HG03460 (cell line): ENCODE data around the gene SCN11A.
"Not testable (repeated sequence)": the region's sequence is repeated elsewhere in the genome, so short reads cannot be mapped to it uniquely, and the experiment has no call there.

Source experiments
- ATAC-seq: cut with Tn5 transposase; IDR thresholded peaks from one replicate; pipeline ENCODE4 v1.9.1; 2021; ENCODE audit not compliant: unreplicated experiment

Gene SCN11A

DNA sequence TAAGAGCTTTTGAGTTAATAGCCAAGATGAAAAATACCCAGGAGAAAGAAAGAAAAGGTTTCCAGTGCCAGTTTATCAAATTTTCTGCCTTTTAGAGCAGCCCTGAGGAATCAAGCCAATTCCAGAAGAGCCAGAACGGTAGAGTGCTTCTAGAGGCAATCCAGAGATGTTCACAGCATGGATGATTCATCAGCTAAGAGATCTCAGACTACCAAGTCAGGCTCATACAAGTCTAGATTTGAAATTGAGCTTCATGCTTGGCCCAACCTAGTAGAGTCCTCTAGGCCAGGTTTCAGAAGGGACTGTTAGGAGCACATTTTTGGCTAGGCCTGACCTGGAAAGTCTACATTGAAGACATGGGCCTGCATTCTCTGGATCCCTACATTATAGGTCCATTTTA, 15.5 kb upstream of the SCN11A start:
- no peak for ATAC-seq

DNA sequence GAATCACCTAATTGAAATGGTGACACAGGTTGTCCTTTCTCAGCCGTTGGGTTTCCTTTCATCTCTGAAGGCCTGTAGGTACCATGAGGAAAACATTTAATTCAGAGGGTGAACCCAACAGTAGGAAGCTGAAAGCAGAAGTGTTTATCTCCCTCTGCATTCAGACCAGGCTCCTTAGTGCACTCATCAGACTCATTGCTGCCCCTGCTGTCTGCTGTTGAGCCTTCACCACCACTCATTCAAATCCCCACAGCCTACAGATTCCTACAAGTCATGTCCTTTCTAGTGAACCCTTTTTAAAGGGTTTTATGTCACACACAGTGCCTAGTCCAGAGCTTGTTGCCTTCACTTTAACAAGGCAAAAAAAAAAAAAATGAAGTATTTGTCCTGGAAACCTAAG, 13.5 kb upstream of the SCN11A start:
- ATAC-seq, result peak; percentile 97

DNA sequence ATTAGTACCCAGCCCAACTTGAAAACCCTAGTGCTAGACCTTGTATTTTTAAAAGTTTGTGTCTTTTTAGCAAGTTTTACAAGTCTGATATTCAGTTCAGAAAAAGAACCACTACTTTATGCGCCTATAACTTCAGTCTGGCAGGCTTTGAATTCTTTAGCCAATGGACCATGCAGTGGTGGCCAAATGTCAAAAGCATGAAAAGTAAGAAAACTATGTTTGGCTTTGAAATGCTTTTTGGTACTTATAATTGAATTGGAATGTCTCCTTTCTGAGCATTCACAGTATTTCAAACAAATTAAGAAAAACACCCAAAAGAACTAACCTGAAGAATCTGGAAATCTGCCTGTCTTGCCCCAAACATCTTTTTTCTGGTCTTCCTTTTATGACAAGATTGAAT, 12.9 kb upstream of the SCN11A start:
- ATAC-seq, result no peak

DNA sequence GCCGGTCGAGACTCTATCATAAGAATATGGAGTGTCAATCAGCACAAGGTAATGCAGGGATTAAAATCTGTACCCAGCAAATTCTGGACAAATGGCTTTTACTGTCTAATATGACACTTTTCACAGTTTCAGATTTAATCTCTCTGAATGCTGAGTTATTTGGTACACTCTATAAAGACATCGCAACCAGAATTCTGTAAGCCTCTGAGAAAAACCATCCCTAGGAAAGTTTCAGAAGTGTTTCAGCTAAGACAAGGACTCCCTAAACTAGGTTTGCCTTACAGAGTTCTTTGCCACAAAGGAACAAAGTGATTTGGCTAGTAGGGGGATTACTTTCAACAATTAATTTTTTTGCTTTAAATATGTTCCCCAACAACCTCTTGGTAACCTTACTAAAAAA, 11.4 kb upstream of the SCN11A start:
- ATAC-seq, result no peak

DNA sequence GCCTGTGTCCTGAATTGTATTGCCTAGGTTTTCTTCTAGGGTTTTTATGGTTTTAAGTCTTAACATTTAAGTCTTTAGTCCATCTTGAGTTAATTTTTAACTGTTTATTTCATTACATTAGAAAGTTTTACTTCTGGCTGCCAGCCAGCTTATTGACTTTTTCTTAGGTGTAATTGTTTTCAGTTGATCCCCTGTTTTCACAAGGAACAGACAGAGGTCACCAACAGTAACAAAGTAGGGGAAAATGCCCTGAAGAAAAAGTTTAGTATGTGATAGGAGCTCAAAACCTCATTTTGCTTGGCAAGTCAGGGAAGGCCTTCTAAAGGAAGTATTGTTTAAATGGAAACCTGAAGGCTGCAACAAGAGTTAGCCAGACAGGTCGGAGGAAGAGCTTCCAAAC, 10.4 kb upstream of the SCN11A start:
- ATAC-seq, result no peak

DNA sequence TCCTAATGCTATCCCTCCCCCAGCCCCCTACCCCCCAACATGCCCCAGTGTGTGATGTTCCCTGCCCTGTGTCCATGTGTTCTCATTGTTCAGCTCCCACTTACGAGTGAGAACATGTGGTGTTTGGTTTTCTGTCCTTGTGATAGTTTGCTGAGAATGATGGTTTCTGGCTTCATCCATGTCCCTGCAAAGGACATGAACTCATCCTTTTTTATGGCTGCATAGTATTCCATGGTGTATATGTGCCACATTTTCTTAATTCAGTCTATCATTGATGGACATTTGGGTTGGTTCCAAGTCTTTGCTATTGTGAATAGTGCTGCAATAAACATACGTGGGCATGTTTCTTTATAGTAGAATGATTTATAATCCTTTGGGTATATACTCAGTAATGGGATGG, 9.5 kb upstream of the SCN11A start:
- ATAC-seq, result not testable (repeated sequence)

DNA sequence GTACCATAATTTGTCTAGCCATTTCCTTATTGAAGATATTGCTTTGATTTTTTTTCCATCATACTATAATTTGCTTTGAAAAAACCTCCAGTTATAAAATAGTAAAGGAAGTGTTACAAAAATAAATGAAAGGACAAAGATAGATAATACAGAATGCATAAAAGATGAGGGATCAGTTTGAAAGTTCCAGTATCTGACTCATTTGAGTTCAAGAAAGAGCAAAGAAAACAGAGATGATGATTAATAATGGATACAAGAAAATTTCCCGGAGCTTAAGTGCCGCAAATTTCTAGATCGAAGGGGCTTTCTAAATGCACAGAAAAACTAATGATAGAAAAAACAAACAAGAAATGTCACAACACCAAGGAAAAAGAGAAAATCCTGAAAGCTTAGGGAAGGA, 4.4 kb upstream of the SCN11A start:
- ATAC-seq, result no peak

DNA sequence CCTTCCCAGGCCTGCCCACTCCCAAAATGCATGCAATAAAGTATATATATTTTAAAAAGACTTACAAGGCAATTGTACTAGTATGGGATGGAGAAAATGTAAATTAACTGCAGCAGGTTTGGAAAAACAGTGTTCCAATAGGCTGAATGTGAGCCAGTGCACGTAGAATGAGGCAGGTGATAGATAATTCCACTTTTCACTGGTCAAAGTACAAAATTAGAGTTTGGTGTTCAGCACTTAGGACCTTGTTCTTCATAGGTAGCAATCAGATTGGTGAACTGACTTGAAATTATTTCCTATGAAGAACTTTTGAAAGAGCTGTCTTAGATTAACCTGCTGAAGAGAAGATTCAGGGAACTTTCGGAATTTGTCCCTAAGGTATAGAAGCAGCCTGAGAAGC, 2.0 kb upstream of the SCN11A start:
- ATAC-seq, result no peak

DNA sequence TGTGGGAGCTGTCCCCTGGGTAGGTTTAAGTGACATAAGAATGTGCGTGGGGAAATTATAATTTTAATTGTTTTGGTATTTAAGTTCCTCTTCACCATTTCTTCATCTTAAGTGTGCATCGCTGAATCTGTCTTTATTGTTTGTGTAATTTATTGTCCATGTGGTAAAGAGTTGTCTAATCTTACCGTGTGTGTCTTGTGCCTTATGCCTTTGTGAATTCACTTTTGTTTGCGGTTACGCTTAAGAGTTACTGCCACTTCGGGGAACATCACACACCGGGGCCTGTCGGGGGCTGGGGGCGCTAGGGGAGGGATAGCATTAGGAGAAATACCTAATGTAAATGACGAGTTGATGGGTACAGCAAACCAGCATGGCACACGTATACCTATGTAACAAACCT, 839 bp upstream of the SCN11A start:
- ATAC-seq, result no peak

DNA sequence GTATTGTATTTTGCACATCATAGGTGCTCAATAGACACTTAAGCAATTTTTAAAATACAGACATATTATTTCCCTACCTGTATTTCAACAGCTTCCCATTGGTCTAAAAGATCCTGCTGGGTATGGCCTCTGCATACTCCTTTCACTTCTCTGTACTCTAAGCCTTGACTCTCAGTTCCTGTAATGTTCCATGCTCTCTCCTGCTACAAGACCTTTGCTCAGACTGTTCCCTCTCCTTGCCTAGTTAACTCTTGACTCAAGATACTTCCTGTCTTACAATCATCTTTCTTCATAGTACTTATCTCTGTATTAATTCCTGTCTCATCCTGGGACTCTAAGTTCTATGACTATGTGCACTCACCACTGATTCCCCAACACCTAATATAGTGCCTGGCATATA, 1.7 kb downstream of the SCN11A start:
- ATAC-seq, result no peak

DNA sequence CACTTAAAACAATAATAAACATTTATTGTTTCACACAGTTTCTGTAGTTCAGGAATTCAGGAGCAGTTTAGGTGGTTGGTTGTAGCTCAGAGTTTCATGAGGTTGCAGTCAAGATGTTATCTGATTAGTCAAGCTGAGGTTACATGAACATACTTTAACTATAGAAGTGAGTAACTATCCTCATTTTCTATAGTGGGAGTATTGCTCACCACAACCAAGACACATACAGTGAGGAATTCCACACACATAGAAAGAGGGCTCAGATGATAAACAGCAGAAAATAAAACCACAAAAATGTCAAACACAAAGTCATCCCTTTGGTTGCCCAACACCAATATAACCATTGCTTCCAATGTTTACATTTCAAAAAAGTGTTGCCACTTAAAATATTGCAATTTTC, 13.6 kb downstream of the SCN11A start:
- no peak for ATAC-seq

DNA sequence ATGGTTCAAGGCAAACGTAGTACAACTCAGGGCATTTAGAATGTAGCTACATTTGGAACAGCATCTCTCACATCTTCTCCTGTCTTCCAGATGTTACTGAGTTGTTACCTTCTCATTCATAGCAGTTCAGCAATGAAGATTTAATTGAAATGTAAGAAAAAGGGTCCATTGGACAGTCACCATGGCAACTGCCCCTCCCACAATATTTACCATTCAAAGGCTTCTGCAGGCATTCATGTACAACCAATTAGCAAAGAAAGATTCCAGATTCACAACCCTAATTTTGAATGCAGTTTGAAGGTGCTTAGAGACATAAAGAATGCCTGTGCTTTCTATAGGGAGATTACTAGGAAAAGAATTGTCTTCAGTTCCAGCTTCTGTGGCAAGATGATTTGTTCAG, 22.2 kb downstream of the SCN11A start:
- ATAC-seq, result no peak

DNA sequence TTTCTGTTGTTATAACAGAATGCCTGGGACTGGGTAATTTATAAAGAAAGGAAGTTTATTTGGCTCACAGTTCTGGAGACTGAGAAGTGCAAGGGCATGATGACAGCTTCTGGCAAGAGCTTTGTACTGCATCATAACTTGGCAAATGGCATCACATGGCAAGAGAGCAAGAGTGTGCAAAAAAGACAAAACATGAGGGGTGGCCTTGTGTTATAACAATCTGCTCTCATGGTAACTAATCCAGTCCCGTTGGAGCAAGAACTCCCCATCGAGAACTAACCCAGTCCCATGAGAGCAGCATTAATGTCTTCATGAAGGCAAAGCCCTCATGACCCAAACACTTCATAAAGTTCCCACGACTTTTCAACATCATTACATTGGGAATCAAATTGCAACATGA, 23.2 kb downstream of the SCN11A start:
- ATAC-seq, result no peak

DNA sequence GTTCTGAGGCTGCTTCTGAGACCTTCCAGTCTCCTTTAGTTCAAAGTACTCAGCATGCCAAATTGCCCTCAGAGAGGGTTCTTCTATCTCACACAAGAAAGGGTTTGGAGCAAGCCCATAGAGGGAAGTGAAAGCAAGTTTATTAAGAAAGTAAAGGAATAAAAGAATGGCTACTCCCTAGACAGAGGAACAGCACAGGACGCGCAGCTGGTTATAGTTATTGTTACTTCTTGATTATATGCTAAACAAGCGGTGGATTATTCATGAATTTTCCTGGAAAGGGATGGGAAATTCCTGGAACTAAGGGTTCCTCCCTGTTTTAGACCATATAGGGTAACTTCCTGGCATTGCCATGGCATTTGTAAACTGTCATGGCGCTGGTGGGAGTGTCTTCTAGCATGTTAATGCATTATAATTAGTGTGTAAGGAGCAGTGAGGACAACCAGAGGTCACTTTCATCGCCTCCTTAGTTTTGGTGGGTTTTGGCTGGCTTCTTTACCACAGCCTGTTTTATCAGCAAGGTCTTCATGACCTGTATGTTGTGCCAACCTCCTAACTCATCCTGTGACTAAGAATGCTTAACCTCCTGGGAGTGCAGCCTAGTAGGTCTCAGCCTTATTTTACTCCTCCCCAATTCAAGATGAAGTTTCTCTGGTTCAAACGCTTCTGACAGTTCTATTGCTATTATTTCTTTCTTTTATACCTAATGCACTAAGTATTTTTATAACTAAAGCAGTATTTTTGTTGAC, 26.3 kb downstream of the SCN11A start:
- no peak for ATAC-seq

DNA sequence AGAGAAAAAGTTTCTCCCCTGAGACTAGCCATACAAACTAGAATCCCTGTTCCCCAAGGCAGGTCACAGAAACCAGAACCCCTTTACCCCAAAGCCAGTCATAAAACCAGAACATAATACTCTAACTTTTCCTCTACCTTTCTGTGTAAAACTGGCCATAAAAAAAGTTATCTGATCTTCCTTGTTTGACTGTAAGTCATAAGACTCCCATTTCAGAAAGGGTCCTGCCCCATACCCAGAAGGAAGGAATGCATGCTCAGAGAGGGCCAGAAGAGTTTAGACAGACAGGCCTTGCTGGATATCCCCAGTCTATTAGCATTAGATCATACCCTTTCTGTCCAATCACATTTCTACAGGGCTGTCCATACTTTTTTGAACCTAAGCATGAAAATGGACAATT, 27.2 kb downstream of the SCN11A start:
- no peak for ATAC-seq

DNA sequence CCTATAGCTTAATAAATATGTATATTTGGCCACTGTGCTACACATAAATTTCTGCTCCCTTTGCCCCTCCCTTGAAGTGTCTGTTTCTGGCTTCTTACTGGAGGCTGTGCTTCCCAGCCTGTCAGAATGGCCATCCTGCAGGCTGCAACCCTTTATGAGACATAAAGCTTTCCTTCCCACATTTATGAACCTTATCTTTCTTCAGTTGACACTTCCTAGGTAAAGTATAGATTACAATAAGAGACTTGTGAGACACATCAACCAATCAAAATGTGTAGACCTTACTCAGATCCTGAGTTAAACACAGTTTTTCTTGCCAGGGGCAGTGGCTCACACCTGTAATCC, 29.5 kb downstream of the SCN11A start:
- no peak for ATAC-seq

DNA sequence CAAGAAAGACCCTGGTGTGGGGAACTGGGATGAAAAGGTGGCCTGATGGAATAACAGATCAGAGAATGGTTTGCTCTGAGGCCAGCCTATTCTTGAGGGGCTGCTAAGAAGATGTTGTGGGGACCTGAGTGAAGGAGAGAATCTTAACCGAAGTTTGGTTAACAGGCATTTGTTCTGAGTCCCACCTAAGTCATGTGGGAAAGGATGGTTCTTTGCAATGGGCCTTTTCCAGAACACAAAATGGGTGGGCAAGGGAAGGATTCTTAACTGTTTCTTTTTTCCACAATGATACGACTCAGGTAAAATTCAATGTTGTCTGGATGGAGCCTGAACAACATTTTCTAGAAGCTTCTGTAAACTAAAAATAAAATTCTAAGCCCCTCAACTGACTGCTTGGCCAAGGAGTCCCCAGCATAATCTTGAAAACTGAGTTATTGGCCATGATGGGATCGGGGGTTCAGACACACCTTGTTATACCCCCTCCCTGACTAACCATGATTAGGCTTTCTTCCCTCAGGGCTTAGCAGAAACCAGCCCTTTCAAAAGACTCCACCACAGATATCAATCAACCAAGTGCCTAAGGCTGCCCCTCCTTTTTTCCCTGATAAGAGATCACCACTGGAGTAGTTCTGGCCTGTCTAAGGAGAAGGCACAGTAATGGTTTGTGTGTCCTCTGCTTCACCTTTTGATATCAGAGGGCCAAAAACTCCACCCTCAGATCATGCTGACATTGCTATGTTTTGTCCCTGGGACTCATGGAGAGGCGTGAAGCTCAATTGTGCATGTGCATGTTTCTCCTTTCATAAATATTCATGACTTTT, 30.1 kb downstream of the SCN11A start:
- peak; percentile 17 for ATAC-seq

DNA sequence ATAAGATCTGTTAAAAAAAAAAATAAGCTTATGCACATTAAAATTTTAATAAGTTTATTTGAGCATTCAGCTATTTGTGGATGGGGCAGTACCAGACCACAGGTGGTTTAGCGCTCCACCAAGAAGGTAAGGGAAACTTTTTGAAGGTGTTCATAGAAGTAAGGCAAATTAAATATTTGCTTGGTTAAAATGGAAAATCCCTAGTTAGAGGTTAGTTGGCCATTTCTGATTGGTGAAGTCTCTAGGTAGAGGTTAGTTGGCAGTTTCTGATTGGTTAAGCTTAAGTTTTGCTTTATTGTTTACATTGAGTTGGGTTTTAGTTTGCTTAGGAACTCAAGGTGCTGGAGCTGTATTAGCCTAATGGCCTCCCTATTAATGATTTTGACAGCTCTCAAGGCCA, 30.7 kb downstream of the SCN11A start:
- ATAC-seq, result peak; percentile 65

DNA sequence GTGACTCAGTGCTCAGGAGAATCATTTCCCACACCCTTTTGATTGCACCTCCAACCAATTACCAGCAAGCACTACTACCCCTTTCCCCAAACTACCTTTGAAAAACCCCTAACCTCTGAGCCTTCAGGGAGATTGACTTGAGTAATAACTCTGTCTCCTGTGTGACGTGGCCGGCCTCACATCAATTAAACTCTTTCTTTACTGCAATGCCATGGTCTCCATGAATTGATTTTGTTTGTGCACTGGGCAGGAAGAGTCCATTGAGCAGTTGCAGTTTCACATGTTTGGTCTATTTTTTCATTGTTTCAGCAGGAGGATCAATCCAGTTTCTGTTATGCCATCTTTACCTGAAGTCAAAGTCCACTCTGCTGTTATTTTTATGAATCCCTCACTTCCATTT, 32.4 kb downstream of the SCN11A start:
- no peak for ATAC-seq

DNA sequence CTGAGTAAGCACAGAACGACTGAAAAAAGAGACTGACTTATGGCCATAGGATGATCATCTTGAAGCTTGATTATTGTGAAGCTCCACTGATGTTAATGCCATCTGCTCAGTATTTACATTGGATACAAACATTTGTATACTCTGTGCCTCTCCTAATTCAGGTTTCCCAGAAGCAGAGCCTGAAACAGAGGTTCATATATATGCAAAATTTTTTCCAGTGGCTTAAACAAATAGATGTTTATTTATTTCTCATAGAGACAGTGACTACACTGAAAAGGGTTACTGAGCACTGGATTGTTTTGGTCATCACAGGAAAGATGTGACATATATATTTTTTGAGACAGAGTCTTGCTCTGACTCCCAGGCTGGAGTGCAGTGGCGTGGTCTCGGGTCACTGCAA, 36.3 kb downstream of the SCN11A start:
- ATAC-seq, result no peak

DNA sequence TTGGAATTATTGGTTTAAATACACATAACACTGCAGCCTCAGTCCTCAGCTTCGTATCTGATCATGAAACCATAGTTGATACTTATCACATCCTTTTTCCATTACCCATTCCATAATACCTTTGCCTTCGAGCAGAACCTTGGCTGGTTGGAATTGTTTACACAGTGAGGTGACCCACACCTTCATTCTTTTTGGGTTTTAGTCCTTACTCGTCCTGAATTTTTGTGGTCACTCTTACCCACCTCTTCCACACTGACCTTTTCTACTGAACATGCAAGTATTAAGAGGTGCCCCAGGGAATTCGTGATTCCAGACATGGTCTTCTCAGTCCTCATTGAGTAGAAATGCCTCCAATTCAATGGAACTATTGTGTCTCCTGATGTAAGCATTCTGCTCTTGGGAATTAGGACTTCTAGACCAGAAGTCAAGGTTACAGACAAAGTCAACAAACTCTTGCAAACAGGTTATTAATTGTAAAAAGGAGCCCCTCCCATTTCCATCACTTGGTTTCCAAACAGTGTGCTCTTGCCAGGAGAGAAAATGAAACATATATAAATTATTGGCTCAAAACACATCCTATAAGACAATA, 37.7 kb downstream of the SCN11A start:
- no peak for ATAC-seq

DNA sequence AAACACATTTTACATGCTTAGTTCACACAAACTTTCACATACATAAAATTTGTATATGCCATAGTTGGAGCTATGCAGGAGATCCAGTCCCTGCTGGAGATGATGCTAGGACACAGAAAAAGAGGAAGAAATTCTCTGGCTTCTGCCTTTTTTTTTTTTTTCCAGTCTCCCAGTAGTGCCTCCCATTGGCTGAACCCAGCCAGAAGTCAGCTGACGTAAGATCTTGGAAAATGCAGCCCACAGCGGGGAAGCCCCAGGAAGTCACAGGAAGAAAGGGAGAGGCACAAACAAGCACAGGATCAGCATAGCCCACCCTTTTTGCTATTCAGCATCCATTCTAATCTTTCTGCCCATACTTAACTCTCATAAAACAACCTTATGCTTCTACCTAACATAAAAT, 38.5 kb downstream of the SCN11A start:
- ATAC-seq, result no peak
